Dermis blood vessel endothelial cell (primary cell): ENCODE measurements around the gene CALHM6. TPM values are rescaled to one million over a fixed set of nuclear protein-coding genes. Genes with fewer than 3 reads are reported as not detected.

ENCODE experiments used
- DNase-seq: peaks from one replicate; pipeline ENCODE4 v3.0.0; 2010
- total RNA-seq: library from RNA; depleted of rRNA; stranded (reverse); fragments of >200 nt; gene quantifications from 2 replicates; pipeline ENCODE4 v1.2.3, GENCODE V29; 2014

Gene CALHM6
- total RNA-seq, 1 donor from 2014 or later = 0.85 TPM

DNA sequence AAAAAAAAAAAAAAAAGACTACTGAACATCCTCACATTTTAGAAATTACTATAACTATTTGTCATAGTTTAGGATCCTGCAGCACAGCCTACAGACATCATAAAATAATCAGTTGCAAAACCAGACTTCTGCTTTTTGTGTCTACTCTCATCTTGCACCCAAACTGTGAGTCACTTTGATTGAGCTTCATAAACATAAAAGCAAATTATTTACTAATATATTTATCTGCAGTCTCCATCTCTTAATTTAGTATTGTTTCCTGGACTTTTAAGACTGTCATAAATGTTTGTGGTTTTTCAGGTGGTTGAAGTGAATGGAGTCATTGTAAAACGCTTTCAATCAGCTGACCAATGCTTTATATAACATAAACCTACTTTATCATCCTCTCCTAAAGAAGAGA lies 14.8 kb upstream of the CALHM6 start:
- no peak for DNase-seq

DNA sequence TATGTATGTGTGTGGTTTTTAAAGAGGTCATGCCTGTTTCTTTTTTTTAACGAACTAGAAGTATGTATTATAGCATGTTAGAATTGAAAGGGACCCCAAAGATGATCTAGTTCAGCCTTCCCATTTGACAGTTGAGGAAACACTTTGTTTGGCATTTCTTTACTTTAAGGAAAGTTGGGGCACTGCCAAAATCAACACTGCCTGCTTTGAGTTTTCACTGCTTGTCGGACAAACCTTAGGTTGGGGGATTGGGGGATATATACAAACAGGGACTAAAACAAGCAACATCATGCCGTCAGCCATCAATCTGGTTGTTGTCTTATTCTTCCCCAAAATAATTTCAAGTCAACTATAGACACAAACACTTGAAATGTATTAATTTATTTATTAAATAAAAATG lies 14.1 kb upstream of the CALHM6 start:
- peak; percentile 19 for DNase-seq

GRCh38 chr6:116447496-116448011 lies 13.6 kb upstream of the CALHM6 start:
- DNase-seq = no peak

DNA sequence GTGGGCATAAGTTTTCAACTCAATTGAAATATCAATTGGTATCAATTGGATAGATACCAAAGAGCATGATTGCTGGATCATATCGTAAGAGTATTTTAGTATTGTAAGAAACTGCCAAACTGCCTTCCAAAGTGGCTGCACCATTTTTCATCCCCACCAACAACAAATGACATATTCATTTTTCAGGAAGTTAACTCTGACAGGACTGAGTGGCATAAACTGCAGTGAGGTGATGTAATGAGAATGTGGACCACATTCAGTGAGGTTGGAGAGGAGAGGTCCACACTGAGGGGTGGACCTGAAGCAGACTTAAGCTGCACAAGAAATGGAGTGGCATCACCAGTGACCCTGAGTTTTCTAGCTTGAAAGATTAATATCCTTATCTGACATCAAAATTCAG lies 11.6 kb upstream of the CALHM6 start:
- DNase-seq = no peak

DNA sequence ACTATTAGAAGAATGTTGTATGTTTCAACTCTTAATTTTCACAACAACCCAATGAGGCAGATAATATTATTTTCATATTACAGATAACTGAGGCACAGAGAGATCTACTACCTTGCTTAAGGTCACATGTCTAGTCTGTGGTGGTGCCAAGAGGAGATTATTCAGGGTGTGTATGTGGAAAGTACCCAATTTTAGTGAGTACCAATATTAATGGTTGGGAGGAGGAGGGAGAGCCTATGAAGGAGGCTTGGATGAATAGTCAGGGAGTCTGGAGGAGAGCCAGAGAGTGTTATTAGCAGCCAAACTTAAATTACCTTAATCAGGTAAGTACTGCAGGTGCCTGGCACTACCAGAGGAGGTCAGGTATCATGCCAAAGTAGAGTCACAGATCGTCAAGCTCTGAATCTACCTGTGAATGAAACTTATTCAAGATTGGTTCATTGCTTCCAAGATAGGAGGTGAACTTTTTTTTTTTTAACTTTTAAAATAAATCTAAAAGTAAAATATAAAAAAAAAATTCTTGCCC lies 10.9 kb upstream of the CALHM6 start:
- no peak for DNase-seq

GRCh38 chr6:116450769-116451740 lies 10.1 kb upstream of the CALHM6 start:
- DNase-seq = no peak

GRCh38 chr6:116451916-116452315 lies 9.3 kb upstream of the CALHM6 start:
- DNase-seq = no peak

- no peak for DNase-seq
Measured at GRCh38 chr6:116452531-116452930, 8.6 kb upstream of the CALHM6 start.

DNA sequence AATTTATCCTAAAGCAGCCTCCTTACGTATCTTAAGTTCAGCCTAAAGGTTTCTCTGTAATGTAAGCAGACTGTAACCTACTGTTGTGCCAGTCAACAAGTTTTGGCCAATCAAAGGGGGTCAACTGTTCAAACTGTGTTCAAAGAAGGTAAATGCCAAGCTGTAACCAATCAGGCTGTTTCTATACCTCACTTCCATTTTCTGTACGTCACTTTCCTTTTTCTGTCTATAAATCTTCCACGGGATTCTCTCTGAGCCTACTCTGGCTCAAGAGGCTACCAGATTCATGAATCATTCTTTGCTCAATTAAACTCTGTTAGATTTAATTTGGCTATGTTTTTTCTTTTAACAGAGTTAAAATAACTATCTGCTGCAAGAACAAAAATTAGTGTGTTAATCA lies 5.1 kb upstream of the CALHM6 start:
- DNase-seq = no peak

- DNase-seq = no peak
Measured at GRCh38 chr6:116456927-116457326, 4.2 kb upstream of the CALHM6 start.

DNA sequence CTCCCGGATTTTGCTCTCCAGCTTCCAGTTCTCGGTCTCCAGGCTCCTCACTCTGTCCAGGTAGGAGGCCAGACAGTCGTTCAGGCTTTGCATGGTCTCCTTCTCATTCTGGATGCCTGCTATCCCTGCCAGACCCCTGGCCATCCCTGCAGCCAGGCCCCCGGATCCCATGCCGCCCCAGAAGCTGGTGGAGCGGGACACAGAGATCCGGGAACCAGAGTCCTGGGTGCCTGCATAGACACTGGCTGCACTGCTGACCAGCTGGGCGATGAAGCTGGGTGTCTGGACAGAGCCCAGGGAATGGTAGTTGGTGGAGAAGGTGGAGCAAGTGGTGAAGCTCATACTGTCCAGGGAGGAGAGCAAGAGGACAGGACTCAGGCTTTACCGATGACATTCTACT lies 2.9 kb upstream of the CALHM6 start:
- DNase-seq = no peak

- no peak for DNase-seq
Measured at GRCh38 chr6:116459927-116460326, 1.2 kb upstream of the CALHM6 start.

DNA sequence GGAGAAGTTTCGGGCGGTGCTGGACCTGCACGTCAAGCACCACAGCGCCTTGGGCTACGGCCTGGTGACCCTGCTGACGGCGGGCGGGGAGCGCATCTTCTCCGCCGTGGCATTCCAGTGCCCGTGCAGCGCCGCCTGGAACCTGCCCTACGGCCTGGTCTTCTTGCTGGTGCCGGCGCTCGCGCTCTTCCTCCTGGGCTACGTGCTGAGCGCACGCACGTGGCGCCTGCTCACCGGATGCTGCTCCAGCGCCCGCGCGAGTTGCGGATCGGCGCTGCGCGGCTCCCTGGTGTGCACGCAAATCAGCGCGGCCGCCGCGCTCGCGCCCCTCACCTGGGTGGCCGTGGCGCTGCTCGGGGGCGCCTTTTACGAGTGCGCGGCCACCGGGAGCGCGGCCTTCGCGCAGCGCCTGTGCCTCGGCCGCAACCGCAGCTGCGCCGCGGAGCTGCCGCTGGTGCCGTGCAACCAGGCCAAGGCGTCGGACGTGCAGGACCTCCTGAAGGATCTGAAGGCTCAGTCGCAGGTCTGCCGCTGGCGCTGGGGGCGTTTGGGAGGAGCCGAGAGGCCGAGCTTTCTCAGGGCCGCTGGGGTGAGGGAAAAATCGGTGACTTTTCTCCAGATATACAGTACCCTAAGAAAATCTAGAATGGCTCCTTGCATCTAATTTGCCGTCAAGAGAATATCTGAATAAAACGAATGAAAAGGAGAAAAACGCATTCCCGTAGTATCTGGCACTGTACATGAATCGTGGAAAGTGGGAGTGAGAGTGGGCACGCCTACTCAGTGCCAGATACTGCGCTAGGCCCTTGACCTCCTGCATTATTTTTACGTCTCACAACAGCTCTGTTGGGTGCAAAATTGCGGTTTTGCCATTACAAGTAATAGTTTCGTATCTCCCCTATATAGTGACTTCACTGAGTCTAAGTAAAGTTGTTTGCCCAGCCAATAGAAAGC lies 1.0 kb downstream of the CALHM6 start:
- peak; percentile 53 for DNase-seq

DNA sequence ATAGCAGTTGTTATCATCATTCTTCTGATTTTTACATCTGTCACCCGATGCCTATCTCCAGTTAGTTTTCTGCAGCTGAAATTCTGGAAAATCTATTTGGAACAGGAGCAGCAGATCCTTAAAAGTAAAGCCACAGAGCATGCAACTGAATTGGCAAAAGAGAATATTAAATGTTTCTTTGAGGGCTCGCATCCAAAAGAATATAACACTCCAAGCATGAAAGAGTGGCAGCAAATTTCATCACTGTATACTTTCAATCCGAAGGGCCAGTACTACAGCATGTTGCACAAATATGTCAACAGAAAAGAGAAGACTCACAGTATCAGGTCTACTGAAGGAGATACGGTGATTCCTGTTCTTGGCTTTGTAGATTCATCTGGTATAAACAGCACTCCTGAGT lies 2.1 kb downstream of the CALHM6 start:
- DNase-seq = no peak

DNA sequence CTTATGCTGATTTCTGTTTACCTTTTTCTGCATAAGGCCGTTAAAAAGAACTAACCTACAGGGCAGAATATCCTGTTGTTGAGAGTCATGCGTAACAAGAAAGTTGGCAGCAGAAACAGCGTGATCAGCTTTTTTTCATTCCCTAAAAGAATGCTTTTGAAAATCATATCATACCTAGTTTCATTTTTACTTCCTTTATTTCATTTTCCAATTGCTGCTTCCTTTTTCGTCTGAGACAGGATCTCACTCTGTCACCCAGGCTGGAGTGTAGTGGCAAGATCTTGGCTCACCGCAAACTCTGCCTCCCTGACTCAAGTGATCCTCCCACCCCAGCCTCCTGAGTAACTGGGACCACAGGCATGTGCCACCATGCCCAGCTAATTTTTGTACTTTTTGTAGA lies 4.1 kb downstream of the CALHM6 start:
- no peak for DNase-seq

DNA sequence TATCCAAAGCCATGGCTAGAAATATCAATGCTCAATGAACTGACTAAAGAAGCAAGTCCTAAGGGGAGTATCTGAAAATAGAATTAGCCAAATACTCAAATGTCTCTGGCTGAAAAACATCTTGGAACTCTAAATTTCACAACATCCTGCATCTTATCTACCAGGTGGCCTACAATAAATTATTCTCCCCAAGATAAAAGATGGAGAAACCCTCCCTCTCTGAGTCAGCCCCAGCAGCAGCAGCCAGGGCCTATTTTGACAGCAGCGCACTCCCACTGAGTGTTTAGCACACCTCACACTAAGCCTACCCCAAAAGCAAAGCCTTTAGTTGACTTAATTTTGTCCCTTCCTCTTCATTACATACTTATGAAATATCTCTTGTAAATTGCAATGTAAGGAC lies 5.9 kb downstream of the CALHM6 start:
- DNase-seq = no peak

DNA sequence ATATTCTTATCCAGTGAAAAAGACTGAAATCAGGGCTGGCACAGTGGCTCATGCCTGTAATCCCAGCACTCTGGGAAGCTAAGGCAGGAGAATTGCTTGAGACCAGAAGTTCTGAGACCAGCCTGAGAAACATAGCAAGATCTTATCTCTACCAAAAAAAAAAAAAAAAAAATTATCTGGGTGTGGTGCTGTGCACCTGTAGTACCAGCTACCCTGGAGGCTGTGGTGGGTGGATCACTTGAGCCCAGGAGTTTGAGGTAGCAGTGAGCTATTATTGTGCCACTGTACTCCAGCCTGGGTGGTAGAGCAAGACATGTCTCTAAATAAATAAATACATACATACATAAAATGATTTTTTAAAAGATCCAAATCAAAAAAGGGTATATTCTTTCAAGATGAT lies 6.3 kb downstream of the CALHM6 start:
- no peak for DNase-seq

DNA sequence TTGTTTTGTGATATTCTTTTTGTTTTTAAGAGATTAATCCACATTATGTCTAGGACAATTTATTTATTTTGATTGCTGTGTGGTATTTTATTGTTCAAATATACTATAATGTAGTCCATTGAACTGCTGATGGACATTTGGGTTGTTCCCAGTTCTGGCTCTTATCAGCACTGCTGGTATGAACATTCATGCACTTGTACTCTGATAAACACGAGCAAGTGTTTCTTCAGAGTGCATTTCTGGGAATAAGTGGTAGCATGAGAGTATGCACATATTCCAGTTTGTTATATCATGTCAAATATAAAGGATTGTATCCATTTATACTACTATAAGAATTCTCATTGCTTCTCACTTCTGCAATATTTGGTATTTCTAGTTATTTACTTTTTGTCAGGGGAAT lies 7.1 kb downstream of the CALHM6 start:
- no peak for DNase-seq

DNA sequence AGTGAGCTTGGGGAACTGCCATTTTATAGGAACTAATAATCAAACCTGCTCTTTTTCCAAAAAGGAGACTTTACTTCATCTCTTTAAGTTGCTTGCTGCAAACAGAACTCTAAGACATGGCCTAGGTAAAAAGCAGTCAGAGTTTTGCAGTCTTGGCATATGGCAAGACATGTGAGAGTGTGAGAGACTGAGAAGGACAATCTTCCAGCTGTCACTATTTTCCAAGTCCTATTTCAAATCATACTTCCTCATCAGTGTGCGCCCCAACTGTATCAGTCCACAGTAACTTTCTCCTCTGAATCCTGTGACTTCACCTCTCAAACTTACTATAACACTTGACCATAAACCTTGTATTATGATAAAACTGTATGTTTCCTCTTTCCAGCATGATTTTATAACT lies 10.4 kb downstream of the CALHM6 start:
- DNase-seq = no peak

GRCh38 chr6:116472706-116473105 lies 11.5 kb downstream of the CALHM6 start:
- no peak for DNase-seq

DNA sequence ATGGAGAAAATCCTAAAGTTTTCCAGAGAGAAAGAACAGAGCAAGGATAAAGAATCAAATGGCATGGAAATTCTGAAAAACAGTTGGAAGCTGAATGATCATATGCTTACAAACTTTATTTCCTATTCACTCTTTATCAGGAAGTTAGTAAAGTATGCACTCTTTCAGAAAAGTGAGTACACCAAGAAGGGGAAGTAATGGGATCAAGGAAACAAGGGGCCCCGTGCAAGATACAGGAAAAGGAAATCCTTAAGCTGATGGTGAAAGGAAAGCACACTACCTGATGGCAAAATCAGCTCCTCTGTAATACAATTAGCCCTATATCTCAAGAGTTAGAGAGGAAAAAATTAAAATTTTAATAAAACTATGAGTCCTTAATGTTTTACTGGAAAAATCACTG lies 14.0 kb downstream of the CALHM6 start:
- no peak for DNase-seq

DNA sequence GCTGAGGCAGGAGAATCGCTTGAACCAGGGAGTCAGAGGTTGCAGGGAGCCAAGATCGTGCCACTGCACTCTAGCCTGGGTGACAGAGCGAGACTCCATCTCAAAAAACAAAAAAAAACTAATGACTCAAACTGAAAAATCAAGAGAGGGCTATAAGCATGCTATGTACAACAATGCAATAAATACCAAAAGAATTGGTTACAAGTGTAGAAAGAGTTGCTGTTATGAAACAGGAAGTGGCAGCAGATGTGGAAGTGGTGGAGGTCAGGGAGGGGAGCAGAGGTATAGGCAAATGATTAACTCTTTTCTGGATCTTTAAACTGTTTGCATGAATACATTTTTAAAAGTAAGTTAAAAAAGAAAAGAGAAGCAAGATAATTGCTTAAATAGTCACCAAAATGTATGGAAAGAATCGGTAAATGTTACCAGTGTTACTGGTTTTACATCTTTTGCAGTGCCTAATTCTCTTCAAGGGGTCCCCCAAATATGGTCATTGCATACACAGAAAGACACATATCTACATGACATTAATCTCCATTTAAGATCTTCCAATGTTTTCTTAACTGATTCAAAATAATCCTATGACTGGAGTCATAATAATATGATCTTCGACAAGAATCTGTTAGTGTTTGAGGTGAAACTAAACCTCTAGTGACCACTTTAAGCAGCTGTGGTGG lies 15.0 kb downstream of the CALHM6 start:
- DNase-seq = no peak
